ENCODE measurements around the gene DNAJC21. TPM values are rescaled to one million over a fixed set of nuclear protein-coding genes. Genes with fewer than 3 reads are reported as not detected.

DNAJC21 gene
- total RNA-seq: 43.0 and 59.1 TPM in 2 replicates

DNA sequence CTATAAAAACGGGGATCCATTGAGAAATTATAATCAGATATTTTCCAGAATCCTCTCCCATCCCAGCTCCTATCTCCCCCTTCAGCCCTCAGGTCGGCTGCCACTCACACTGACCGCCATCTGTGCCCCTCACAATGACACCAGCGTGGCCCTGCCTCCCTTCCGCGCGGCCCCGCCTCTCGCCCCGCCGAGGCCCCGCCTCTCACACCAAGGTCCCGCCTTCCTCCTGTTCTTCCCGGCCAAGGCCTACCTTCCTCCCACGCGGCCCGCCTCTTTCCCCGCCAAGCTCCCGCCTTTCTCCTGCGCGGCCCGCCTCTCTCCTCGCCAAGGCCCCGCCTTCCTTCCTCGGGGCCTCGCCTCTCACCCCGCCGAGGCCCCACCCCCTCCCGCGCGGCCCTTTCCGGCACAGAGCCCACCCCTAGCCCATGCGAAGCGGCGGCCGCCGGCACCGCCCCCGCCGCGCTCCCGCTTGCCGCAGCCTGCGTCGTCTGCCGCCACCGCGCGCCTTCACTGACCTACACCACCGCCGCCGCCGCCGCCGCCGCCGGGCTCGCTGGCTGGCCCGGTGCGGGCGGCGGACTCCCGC, at the start of gene DNAJC21:
DNAJC21 (plus strand) TSS at position 426 of the 586 bp plus-strand sequence. CDS start 261 bp downstream, outside the sequence.

DNA sequence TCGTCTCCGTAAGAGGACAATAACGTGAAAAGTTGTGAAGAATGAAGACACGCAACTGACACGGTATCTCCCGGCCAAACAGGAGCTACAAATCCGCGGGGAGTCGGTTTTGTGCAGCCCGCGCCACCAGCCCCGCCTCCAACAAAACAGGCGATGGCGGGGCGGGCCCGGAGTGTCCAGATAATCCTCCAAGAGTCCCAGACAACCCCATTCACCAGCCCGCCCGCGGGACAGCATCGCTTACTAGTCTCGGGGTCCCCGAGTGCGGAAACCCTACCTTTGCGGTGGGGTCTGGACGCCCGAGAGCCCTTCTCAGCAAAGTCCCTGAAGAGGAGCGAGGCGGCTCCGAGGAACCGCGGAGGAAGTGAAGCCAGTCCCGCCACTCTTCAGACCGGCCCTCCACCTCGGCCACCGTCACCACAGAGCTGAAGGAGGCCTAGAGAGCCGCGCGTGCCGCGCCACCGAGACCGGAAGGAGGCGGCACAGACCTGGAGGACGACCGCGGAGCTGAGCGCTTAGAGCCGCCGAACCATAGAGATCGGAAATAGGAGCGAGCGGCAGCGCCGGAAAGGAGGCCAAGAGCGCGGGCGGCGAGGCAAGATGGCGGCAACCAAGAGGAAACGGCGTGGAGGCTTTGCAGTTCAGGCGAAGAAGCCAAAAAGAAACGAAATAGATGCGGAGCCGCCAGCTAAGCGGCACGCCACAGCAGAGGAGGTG, 14.1 kb upstream of the DNAJC21 start, which contains the start of the genes BRIX1 and RAD1:
BRIX1 (plus strand) TSS at position 573 of the 717 bp plus-strand sequence; CDS start at position 601, 28 bp downstream.
RAD1 (minus strand) TSS at position 366 of the 717 bp plus-strand sequence. CDS start 612 bp downstream, outside the sequence.

Other genes with a start within 250 kb of the DNAJC21 start
- gene TTC23L, start 90.4 kb upstream of the DNAJC21 start, total RNA-seq: 0.37 and 0.43 TPM in 2 replicates
- gene RAD1, start 14.1 kb upstream of the DNAJC21 start, total RNA-seq: 62.4 and 64.1 TPM in 2 replicates
- 49.1 and 72.8 TPM in 2 replicates for gene BRIX1, start 13.8 kb upstream of the DNAJC21 start, total RNA-seq
- not detected in 2 replicates for gene AGXT2, start 118.4 kb downstream of the DNAJC21 start, total RNA-seq

Measured in smooth muscle cell of bladder (primary cell).